Non-pigmented ciliary epithelial cell (primary cell): Measurements from ENCODE around the gene FOCAD.

Source experiments
- DNase-seq: peaks from one replicate; pipeline ENCODE4 v3.0.0-alpha.2; 2010; ENCODE audit warnings: low read depth

FOCAD gene

GRCh38 chr9:20734275-20734674 lies 50.2 kb downstream of the FOCAD start:
- DNase-seq = no peak

GRCh38 chr9:20740304-20740703 lies 56.2 kb downstream of the FOCAD start:
- DNase-seq = no peak

GRCh38 chr9:20740929-20741582 lies 57.0 kb downstream of the FOCAD start:
- no peak for DNase-seq

- DNase-seq = no peak
Measured at GRCh38 chr9:20742833-20743232, 58.8 kb downstream of the FOCAD start.

GRCh38 chr9:20744036-20744630 lies 60.1 kb downstream of the FOCAD start:
- DNase-seq = no peak

- no peak for DNase-seq
Measured at GRCh38 chr9:20746967-20747366, 62.9 kb downstream of the FOCAD start.

- DNase-seq = no peak
Measured at GRCh38 chr9:20749496-20750198, 65.6 kb downstream of the FOCAD start.

GRCh38 chr9:20753761-20754160 lies 69.7 kb downstream of the FOCAD start:
- DNase-seq = peak; percentile 23

- DNase-seq = no peak
Measured at GRCh38 chr9:20754556-20754955, 70.5 kb downstream of the FOCAD start.

- DNase-seq = no peak
Measured at GRCh38 chr9:20760246-20760891, 76.3 kb downstream of the FOCAD start.

GRCh38 chr9:20770947-20771346 lies 86.9 kb downstream of the FOCAD start:
- no peak for DNase-seq

- no peak for DNase-seq
Measured at GRCh38 chr9:20771729-20772128, 87.7 kb downstream of the FOCAD start.

- DNase-seq = no peak
Measured at GRCh38 chr9:20775683-20776082, 91.6 kb downstream of the FOCAD start.

GRCh38 chr9:20781092-20781491 lies 97.0 kb downstream of the FOCAD start:
- no peak for DNase-seq

GRCh38 chr9:20782289-20782688 lies 98.2 kb downstream of the FOCAD start:
- DNase-seq = no peak

GRCh38 chr9:20783057-20784038 lies 99.3 kb downstream of the FOCAD start:
- no peak for DNase-seq

- DNase-seq = no peak
Measured at GRCh38 chr9:20784196-20784595, 100.1 kb downstream of the FOCAD start.

GRCh38 chr9:20786807-20787206 lies 102.7 kb downstream of the FOCAD start:
- no peak for DNase-seq

- DNase-seq = no peak
Measured at GRCh38 chr9:20788526-20789451, 104.7 kb downstream of the FOCAD start.

GRCh38 chr9:20790721-20791120 lies 106.7 kb downstream of the FOCAD start:
- DNase-seq = no peak

GRCh38 chr9:20791682-20792081 lies 107.6 kb downstream of the FOCAD start:
- DNase-seq = no peak
